Measurements from ENCODE around the gene SYT12. TPM values are rescaled to one million over a fixed set of nuclear protein-coding genes. Genes with fewer than 3 reads are reported as not detected.

SYT12 gene
- total RNA-seq, 1 donor from 2014 or later, result 0.34 TPM

DNA sequence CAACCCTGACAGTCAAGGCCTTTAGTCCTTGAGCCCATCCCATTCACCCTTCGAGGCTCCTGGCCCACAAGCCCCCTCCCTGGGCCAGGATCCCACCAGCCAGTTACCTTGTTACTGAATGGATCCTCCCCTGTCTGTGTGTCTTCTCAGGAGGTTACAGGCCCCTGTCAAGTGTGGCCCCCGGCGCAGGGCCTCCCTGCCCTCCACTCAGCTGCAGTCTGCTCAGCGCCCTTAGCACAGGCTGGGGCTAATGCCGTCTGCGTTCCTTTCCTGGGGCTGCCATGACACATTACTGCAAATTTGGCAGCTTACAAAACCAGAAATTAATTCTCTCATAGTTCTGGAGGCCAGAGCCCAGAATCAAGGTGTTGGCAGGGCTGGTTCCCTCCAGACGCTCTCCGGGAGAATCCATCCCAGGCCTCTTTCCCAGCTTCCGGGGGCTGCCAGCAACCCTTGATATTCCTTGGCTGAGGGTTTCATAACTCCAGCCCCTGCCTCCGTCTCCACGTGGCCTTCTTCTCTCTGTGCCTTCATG lies 9.4 kb upstream of the SYT12 start:
- H3K4me3 ChIP-seq (ENCODE audit: insufficient read depth, low read depth, low read length), result no peak overlapping the region
- H3K27me3 ChIP-seq (ENCODE audit: insufficient read depth, low read length), result no peaks in the 10 kb centered on the region
- H3K9me3 Mint-ChIP-seq (ENCODE audit: unreplicated experiment), result no peaks in the 10 kb centered on the region
- FAIRE-seq (no peak), DNase-seq (ENCODE audit: low read depth) (no peak)
- H3K4me2 ChIP-seq (ENCODE audit: low read length), result no peak overlapping the region
- no peak overlapping the region for H3K27ac ChIP-seq (ENCODE audit: low read depth, low read length)
- H2AFZ ChIP-seq (ENCODE audit: low read depth, low read length), result no peak overlapping the region
- H3K27ac Mint-ChIP-seq (ENCODE audit: unreplicated experiment), result no peak overlapping the region
- H3K4me3 Mint-ChIP-seq (ENCODE audit: unreplicated experiment), result no peak overlapping the region
- no peaks in the 10 kb centered on the region for H3K4me1 Mint-ChIP-seq (ENCODE audit: low read depth, unreplicated experiment)
- H4K20me1 ChIP-seq (ENCODE audit: insufficient read depth, low read length), result no peaks in the 10 kb centered on the region
- H3K79me2 ChIP-seq (ENCODE audit: insufficient read depth, low read length), result no peaks in the 10 kb centered on the region
- no peaks in the 10 kb centered on the region for H3K4me1 ChIP-seq (ENCODE audit: insufficient read depth, low read length)
- TF ChIP-seq EZH2 (IDR thresholded peaks at IDR 0.05; ENCODE audit: insufficient read depth, low read length), result no peak
- no peak for TF ChIP-seq CTCF (IDR thresholded peaks at IDR 0.05; ENCODE audit: insufficient read depth, low read depth, low read length)
- no peaks in the 10 kb centered on the region for H3K36me3 ChIP-seq (ENCODE audit: insufficient read depth, low read length)
- H3K36me3 Mint-ChIP-seq (ENCODE audit: low read depth, unreplicated experiment), result no peaks in the 10 kb centered on the region
- H3K9me3 ChIP-seq (ENCODE audit: insufficient read depth, low read depth, low read length), result no peaks in the 10 kb centered on the region
- H3K9ac ChIP-seq (ENCODE audit: low read length), result no peak overlapping the region
- H3K27me3 Mint-ChIP-seq (ENCODE audit: low read depth, unreplicated experiment), result peaks cover 26% of the 10 kb centered on the region

GRCh38 chr11:67014343-67014742 lies 8.6 kb upstream of the SYT12 start:
- TF ChIP-seq EZH2 (IDR thresholded peaks at IDR 0.05; ENCODE audit: insufficient read depth, low read length) (no peak), CTCF (IDR thresholded peaks at IDR 0.05; ENCODE audit: insufficient read depth, low read depth, low read length) (no peak)
- no peak overlapping the region for H3K4me2 ChIP-seq (ENCODE audit: low read length)
- no peak overlapping the region for H2AFZ ChIP-seq (ENCODE audit: low read depth, low read length)
- no peak overlapping the region for H3K4me3 ChIP-seq (ENCODE audit: insufficient read depth, low read depth, low read length)
- Mint-ChIP-seq H3K27ac (ENCODE audit: unreplicated experiment) (no peak overlapping the region), H3K4me3 (ENCODE audit: unreplicated experiment) (no peak overlapping the region), H3K9me3 (ENCODE audit: unreplicated experiment) (no peaks in the 10 kb centered on the region), H3K36me3 (ENCODE audit: low read depth, unreplicated experiment) (no peaks in the 10 kb centered on the region), H3K4me1 (ENCODE audit: low read depth, unreplicated experiment) (no peaks in the 10 kb centered on the region), H3K27me3 (ENCODE audit: low read depth, unreplicated experiment) (peaks cover 29% of the 10 kb centered on the region)
- H3K36me3 ChIP-seq (ENCODE audit: insufficient read depth, low read length), result no peaks in the 10 kb centered on the region
- no peaks in the 10 kb centered on the region for H3K4me1 ChIP-seq (ENCODE audit: insufficient read depth, low read length)
- no peak for DNase-seq (ENCODE audit: low read depth)
- H4K20me1 ChIP-seq (ENCODE audit: insufficient read depth, low read length), result no peaks in the 10 kb centered on the region
- H3K79me2 ChIP-seq (ENCODE audit: insufficient read depth, low read length), result no peaks in the 10 kb centered on the region
- H3K27me3 ChIP-seq (ENCODE audit: insufficient read depth, low read length), result no peaks in the 10 kb centered on the region
- no peak overlapping the region for H3K9ac ChIP-seq (ENCODE audit: low read length)
- FAIRE-seq, result no peak
- no peak overlapping the region for H3K27ac ChIP-seq (ENCODE audit: low read depth, low read length)
- H3K9me3 ChIP-seq (ENCODE audit: insufficient read depth, low read depth, low read length), result no peaks in the 10 kb centered on the region

- Histone ChIP-seq H3K4me1 (ENCODE audit: insufficient read depth, low read length) (no peaks in the 10 kb centered on the region), H3K4me2 (ENCODE audit: low read length) (no peak overlapping the region), H3K27me3 (ENCODE audit: insufficient read depth, low read length) (no peaks in the 10 kb centered on the region), H3K9me3 (ENCODE audit: insufficient read depth, low read depth, low read length) (no peaks in the 10 kb centered on the region), H2AFZ (ENCODE audit: low read depth, low read length) (no peak overlapping the region), H3K36me3 (ENCODE audit: insufficient read depth, low read length) (no peaks in the 10 kb centered on the region), H4K20me1 (ENCODE audit: insufficient read depth, low read length) (no peaks in the 10 kb centered on the region), H3K9ac (ENCODE audit: low read length) (no peak overlapping the region), H3K27ac (ENCODE audit: low read depth, low read length) (no peak overlapping the region), H3K79me2 (ENCODE audit: insufficient read depth, low read length) (no peaks in the 10 kb centered on the region), H3K4me3 (ENCODE audit: insufficient read depth, low read depth, low read length) (no peak overlapping the region)
- Mint-ChIP-seq H3K36me3 (ENCODE audit: low read depth, unreplicated experiment) (no peaks in the 10 kb centered on the region), H3K27me3 (ENCODE audit: low read depth, unreplicated experiment) (peaks cover 23% of the 10 kb centered on the region), H3K27ac (ENCODE audit: unreplicated experiment) (no peak overlapping the region), H3K4me3 (ENCODE audit: unreplicated experiment) (no peak overlapping the region), H3K9me3 (ENCODE audit: unreplicated experiment) (no peaks in the 10 kb centered on the region), H3K4me1 (ENCODE audit: low read depth, unreplicated experiment) (no peaks in the 10 kb centered on the region)
- no peak for FAIRE-seq
- DNase-seq (ENCODE audit: low read depth), result no peak
- TF ChIP-seq EZH2 (IDR thresholded peaks at IDR 0.05; ENCODE audit: insufficient read depth, low read length) (no peak), CTCF (IDR thresholded peaks at IDR 0.05; ENCODE audit: insufficient read depth, low read depth, low read length) (no peak)
Measured at GRCh38 chr11:67015048-67015447, 7.9 kb upstream of the SYT12 start.

Data from astrocyte (in vitro differentiated cells and primary cell).